GM21529 (cell line): ENCODE data around the gene ORC6.
"Not testable (repeated sequence)": the region's sequence is repeated elsewhere in the genome, so short reads cannot be mapped to it uniquely, and the experiment has no call there.

Experiments used
- ATAC-seq: cut with Tn5 transposase; IDR thresholded peaks from one replicate; pipeline ENCODE4 v1.9.1; 2021; ENCODE audit not compliant: unreplicated experiment

Gene ORC6

GRCh38 chr16:46689365-46690280 is at the start of gene ORC6:
TSS of gene ORC6 (plus strand) at chr16:46689659. CDS start at chr16:46689706, 47 bp downstream.
- peak; percentile 72 for ATAC-seq

GRCh38 chr16:46648656-46649055 is 40.8 kb upstream of the ORC6 start:
- no peak for ATAC-seq

- ATAC-seq, result no peak
Observed at GRCh38 chr16:46649588-46650253, 39.7 kb upstream of the ORC6 start.

- no peak for ATAC-seq
Observed at GRCh38 chr16:46650254-46650623, 39.2 kb upstream of the ORC6 start.

- ATAC-seq, result no peak
Observed at GRCh38 chr16:46651305-46651704, 38.2 kb upstream of the ORC6 start.

- peak; percentile 97 for ATAC-seq
Observed at GRCh38 chr16:46658925-46659324, 30.5 kb upstream of the ORC6 start.

GRCh38 chr16:46662123-46662522 is 27.3 kb upstream of the ORC6 start:
- no peak for ATAC-seq

GRCh38 chr16:46673320-46674013 is 16.0 kb upstream of the ORC6 start:
- peak; percentile 93 for ATAC-seq

- not testable (repeated sequence) for ATAC-seq
Observed at GRCh38 chr16:46677943-46678342, 11.5 kb upstream of the ORC6 start.

- ATAC-seq, result not testable (repeated sequence)
Observed at GRCh38 chr16:46681867-46682266, 7.6 kb upstream of the ORC6 start.

GRCh38 chr16:46686815-46687473 is 2.5 kb upstream of the ORC6 start:
- ATAC-seq, result no peak

GRCh38 chr16:46687486-46687885 is 2.0 kb upstream of the ORC6 start:
- ATAC-seq, result no peak

- ATAC-seq, result no peak
Observed at GRCh38 chr16:46688101-46688653, 1.3 kb upstream of the ORC6 start.

- peak; percentile 79 for ATAC-seq
Observed at GRCh38 chr16:46688654-46689364, 650 bp upstream of the ORC6 start, which contains the start of gene VPS35. TSS of gene VPS35 (minus strand) at chr16:46689178. CDS start at chr16:46689133, 45 bp downstream.

GRCh38 chr16:46690281-46691178 is 1.1 kb downstream of the ORC6 start:
- ATAC-seq, result no peak

GRCh38 chr16:46691726-46692125 is 2.3 kb downstream of the ORC6 start:
- ATAC-seq, result no peak

GRCh38 chr16:46693598-46693997 is 4.1 kb downstream of the ORC6 start:
- no peak for ATAC-seq

GRCh38 chr16:46695937-46696336 is 6.5 kb downstream of the ORC6 start:
- ATAC-seq, result no peak

GRCh38 chr16:46696957-46697356 is 7.5 kb downstream of the ORC6 start:
- no peak for ATAC-seq
